K562 (cell line): ENCODE measurements around the gene TMEM184B.
"Not testable (repeated sequence)": the region's sequence is repeated elsewhere in the genome, so short reads cannot be mapped to it uniquely, and the experiment has no call there.

ENCODE experiments used
- ELF1 ChIP-seq: fragments of 200-800 bp; sonication (Bioruptor generic); IDR thresholded peaks from 2 replicates; pipeline ENCODE4 v1.6.1; 2016; ENCODE audit warnings: missing genetic modification characterization, missing compliant biosample characterization
- KAT2B ChIP-seq: IDR thresholded peaks from one replicate; pipeline ENCODE4 v1.6.1; 2012; ENCODE audit warnings: low read depth, mild to moderate bottlenecking, control low read depth, inconsistent platforms, low read length, moderate library complexity
- KDM1A ChIP-seq, 2 experiments: fragments of 450-650 bp; IDR thresholded peaks; 2 replicates each; pipeline ENCODE4 v1.6.1; 2016; ENCODE audit warnings: mild to moderate bottlenecking in 2 of 2
- MAFK ChIP-seq: IDR thresholded peaks from 2 replicates; pipeline ENCODE4 v1.6.1; 2011; ENCODE audit warnings: low read length, improper control_type of control experiment
- NFYB ChIP-seq: IDR thresholded peaks from 2 replicates; pipeline ENCODE4 v1.6.1; 2011; ENCODE audit warnings: mild to moderate bottlenecking, moderate library complexity; ENCODE audit not compliant: insufficient read length; ENCODE audit errors: extremely low read depth
- POLR2AphosphoS5 ChIP-seq: IDR thresholded peaks from 2 replicates; pipeline ENCODE4 v1.6.1; 2011; ENCODE audit warnings: mild to moderate bottlenecking, low read depth, low read length, moderate library complexity; ENCODE audit not compliant: control insufficient read depth, insufficient read depth
- SRSF1 ChIP-seq: fragments of 200-400 bp; formaldehyde crosslinking; IDR thresholded peaks from 2 replicates; pipeline ENCODE4 v1.6.1; 2017; ENCODE audit warnings: mild to moderate bottlenecking, low read depth, low read length, moderate library complexity
- ZKSCAN8 ChIP-seq: fragments of 200-800 bp; sonication (Bioruptor generic); IDR thresholded peaks from 2 replicates; pipeline ENCODE4 v1.6.1; 2016; ENCODE audit warnings: missing genetic modification characterization, missing compliant biosample characterization
- ZNF76 ChIP-seq: fragments of 250-450 bp; sonication (Bioruptor Pico); IDR thresholded peaks from 2 replicates; pipeline ENCODE4 v1.4.0; 2020; ENCODE audit warnings: mild to moderate bottlenecking, moderate library complexity, borderline replicate concordance
- TF ChIP-seq, protein P1 (sequence below): sonication (generic); formaldehyde crosslinking; IDR thresholded peaks from 2 replicates; pipeline ENCODE4 v1.9.0; 2022; ENCODE audit warnings: mild to moderate bottlenecking, missing genetic modification reagents
- TF ChIP-seq, protein P2 (sequence below): sonication (generic); formaldehyde crosslinking; IDR thresholded peaks from 2 replicates; pipeline ENCODE4 v1.8.1; 2022; ENCODE audit warnings: missing genetic modification reagents
- TF ChIP-seq, protein P3 (sequence below): sonication (generic); formaldehyde crosslinking; IDR thresholded peaks from 2 replicates; pipeline ENCODE4 v1.9.0; 2022; ENCODE audit warnings: mild to moderate bottlenecking, missing genetic modification reagents
- TF ChIP-seq, protein P4 (sequence below): fragments of 450-650 bp; formaldehyde crosslinking; IDR thresholded peaks from 2 replicates; pipeline ENCODE4 v1.4.0; 2022; ENCODE audit warnings: mild to moderate bottlenecking, moderate library complexity

DNA sequence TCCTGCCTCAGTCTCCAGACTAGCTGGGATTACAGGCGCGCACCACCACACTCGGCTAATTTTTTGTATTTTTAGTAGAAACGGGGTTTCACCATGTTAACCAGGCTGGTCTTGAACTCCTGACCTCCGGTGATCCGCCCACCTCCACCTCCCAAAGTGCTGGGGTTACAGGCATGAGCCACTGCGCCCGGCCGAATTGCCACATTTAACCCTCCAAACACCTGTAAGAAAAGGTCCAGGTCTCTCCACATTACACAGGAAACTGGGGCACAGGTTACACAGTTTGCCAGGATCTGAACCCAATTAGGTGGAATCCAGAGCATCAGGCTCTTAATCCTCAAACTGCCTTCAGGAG is 95.3 kb downstream of the TMEM184B start:
- TF ChIP-seq POLR2AphosphoS5; ZKSCAN8 (CRISPR knock-in tag); KAT2B; ELF1 (tag); NFYB; SRSF1; KDM1A (IDR thresholded peaks at IDR 0.05); MAFK; ZNF76 (CRISPR knock-in tag): not testable (repeated sequence)
- TF ChIP-seq, protein P1, sequence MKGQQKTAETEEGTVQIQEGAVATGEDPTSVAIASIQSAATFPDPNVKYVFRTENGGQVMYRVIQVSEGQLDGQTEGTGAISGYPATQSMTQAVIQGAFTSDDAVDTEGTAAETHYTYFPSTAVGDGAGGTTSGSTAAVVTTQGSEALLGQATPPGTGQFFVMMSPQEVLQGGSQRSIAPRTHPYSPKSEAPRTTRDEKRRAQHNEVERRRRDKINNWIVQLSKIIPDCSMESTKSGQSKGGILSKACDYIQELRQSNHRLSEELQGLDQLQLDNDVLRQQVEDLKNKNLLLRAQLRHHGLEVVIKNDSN, result not testable (repeated sequence)
- TF ChIP-seq, protein P2, sequence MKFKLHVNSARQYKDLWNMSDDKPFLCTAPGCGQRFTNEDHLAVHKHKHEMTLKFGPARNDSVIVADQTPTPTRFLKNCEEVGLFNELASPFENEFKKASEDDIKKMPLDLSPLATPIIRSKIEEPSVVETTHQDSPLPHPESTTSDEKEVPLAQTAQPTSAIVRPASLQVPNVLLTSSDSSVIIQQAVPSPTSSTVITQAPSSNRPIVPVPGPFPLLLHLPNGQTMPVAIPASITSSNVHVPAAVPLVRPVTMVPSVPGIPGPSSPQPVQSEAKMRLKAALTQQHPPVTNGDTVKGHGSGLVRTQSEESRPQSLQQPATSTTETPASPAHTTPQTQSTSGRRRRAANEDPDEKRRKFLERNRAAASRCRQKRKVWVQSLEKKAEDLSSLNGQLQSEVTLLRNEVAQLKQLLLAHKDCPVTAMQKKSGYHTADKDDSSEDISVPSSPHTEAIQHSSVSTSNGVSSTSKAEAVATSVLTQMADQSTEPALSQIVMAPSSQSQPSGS (CRISPR knock-in tag), result not testable (repeated sequence)
- TF ChIP-seq, protein P3, sequence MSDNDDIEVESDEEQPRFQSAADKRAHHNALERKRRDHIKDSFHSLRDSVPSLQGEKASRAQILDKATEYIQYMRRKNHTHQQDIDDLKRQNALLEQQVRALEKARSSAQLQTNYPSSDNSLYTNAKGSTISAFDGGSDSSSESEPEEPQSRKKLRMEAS (CRISPR knock-in tag), result not testable (repeated sequence)
- TF ChIP-seq, protein P4, sequence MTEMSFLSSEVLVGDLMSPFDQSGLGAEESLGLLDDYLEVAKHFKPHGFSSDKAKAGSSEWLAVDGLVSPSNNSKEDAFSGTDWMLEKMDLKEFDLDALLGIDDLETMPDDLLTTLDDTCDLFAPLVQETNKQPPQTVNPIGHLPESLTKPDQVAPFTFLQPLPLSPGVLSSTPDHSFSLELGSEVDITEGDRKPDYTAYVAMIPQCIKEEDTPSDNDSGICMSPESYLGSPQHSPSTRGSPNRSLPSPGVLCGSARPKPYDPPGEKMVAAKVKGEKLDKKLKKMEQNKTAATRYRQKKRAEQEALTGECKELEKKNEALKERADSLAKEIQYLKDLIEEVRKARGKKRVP, result not testable (repeated sequence)
